WTC11 (cell line): Measurements from ENCODE around the gene MANBA. TPM values are rescaled to one million over a fixed set of nuclear protein-coding genes. Genes with fewer than 3 reads are reported as not detected.

Experiments used
- ATAC-seq: fragments of 200-7000 bp; cut with Tn5 transposase; 2 replicates; pipeline ENCODE4 v1.10.0; 2021; ENCODE audit warnings: mild to moderate bottlenecking, moderate library complexity
- CTCF ChIA-PET: fragments of 300-600 bp; sonication (Branson Sonifier 250); formaldehyde crosslinking; loops from one replicate; lab custom pipeline; 2021; ENCODE audit warnings: antibody characterized with exemption; lab: Charles Lee
- POLR2A ChIA-PET: fragments of 350-600 bp; sonication (Branson Sonifier 250); formaldehyde crosslinking; loops from one replicate; lab custom pipeline; 2021; ENCODE audit warnings: antibody characterized with exemption; lab: Charles Lee
- DNase-seq: peaks from one replicate; pipeline ENCODE4 v3.0.0; 2021; ENCODE audit warnings: low spot score
- H3K27ac Mint-ChIP-seq: 2 replicates; pipeline ENCODE4 v1.8.0; 2021; ENCODE audit warnings: mixed read lengths
- H3K27me3 Mint-ChIP-seq: 2 replicates; pipeline ENCODE4 v1.8.0; 2021; ENCODE audit warnings: low read depth, mild to moderate bottlenecking, moderate library complexity, mixed read lengths
- H3K36me3 Mint-ChIP-seq: 2 replicates; pipeline ENCODE4 v1.8.0; 2021; ENCODE audit warnings: mixed read lengths
- H3K4me1 Mint-ChIP-seq: 2 replicates; pipeline ENCODE4 v1.8.0; 2022; ENCODE audit warnings: mixed read lengths
- H3K4me3 Mint-ChIP-seq: 2 replicates; pipeline ENCODE4 v1.8.0; 2021; ENCODE audit warnings: mild to moderate bottlenecking, moderate library complexity, mixed read lengths
- H3K9me3 Mint-ChIP-seq: 2 replicates; pipeline ENCODE4 v1.8.0; 2021; ENCODE audit warnings: mixed read lengths
- CREM ChIP-seq: sonication (generic); formaldehyde crosslinking; IDR thresholded peaks from 2 replicates; pipeline ENCODE4 v1.8.1; 2022; ENCODE audit warnings: mild to moderate bottlenecking, missing genetic modification reagents, moderate library complexity
- EMX1 ChIP-seq: fragments of 250-450 bp; sonication (Bioruptor Pico); IDR thresholded peaks from 2 replicates; pipeline ENCODE4 v1.8.0; 2021; ENCODE audit warnings: mild to moderate bottlenecking
- ETV6 ChIP-seq: sonication (generic); formaldehyde crosslinking; IDR thresholded peaks from 2 replicates; pipeline ENCODE4 v1.8.1; 2022; ENCODE audit warnings: mild to moderate bottlenecking, missing genetic modification reagents
- FOXK1 ChIP-seq: sonication (generic); formaldehyde crosslinking; IDR thresholded peaks from 2 replicates; pipeline ENCODE4 v1.8.0; 2022; ENCODE audit warnings: mild to moderate bottlenecking, moderate library complexity, missing genetic modification reagents
- HMGA2 ChIP-seq: fragments of 250-450 bp; sonication (Bioruptor Pico); IDR thresholded peaks from 2 replicates; pipeline ENCODE4 v1.4.0; 2021; ENCODE audit warnings: mild to moderate bottlenecking, moderate library complexity
- HMGXB4 ChIP-seq: sonication (generic); formaldehyde crosslinking; IDR thresholded peaks from 2 replicates; pipeline ENCODE4 v1.8.1; 2023; ENCODE audit warnings: mild to moderate bottlenecking, moderate library complexity, missing genetic modification reagents
- MYBL2 ChIP-seq: sonication (generic); formaldehyde crosslinking; IDR thresholded peaks from 2 replicates; pipeline ENCODE4 v1.8.1; 2023; ENCODE audit warnings: mild to moderate bottlenecking, moderate library complexity, missing genetic modification reagents
- NR1H2 ChIP-seq: sonication (generic); formaldehyde crosslinking; IDR thresholded peaks from 2 replicates; pipeline ENCODE4 v1.9.0; 2021; ENCODE audit warnings: mild to moderate bottlenecking, moderate library complexity, missing genetic modification reagents
- RELA ChIP-seq: sonication (generic); formaldehyde crosslinking; IDR thresholded peaks from 2 replicates; pipeline ENCODE4 v1.8.1; 2022; ENCODE audit warnings: missing genetic modification reagents, mild to moderate bottlenecking, borderline replicate concordance
- RORB ChIP-seq: fragments of 250-450 bp; sonication (Bioruptor Pico); IDR thresholded peaks from 2 replicates; pipeline ENCODE4 v1.9.0; 2021; ENCODE audit warnings: mild to moderate bottlenecking
- SMAD3 ChIP-seq: sonication (generic); formaldehyde crosslinking; IDR thresholded peaks from 2 replicates; pipeline ENCODE4 v1.8.0; 2022; ENCODE audit warnings: missing genetic modification reagents, mild to moderate bottlenecking, borderline replicate concordance
- ZNF512 ChIP-seq: sonication (generic); formaldehyde crosslinking; IDR thresholded peaks from 2 replicates; pipeline ENCODE4 v1.8.1; 2022; ENCODE audit warnings: missing genetic modification reagents, borderline replicate concordance
- total RNA-seq: library from RNA; stranded (reverse); gene quantifications from 3 replicates; pipeline ENCODE4 v1.2.3, GENCODE V29; 2021
- TF ChIP-seq, protein P1 (sequence below): sonication (generic); formaldehyde crosslinking; IDR thresholded peaks from 2 replicates; pipeline ENCODE4 v1.8.1; 2022; ENCODE audit warnings: low read depth, missing genetic modification reagents, borderline replicate concordance
- TF ChIP-seq, protein P2 (sequence below): sonication (generic); formaldehyde crosslinking; IDR thresholded peaks from 2 replicates; pipeline ENCODE4 v1.8.1; 2022; ENCODE audit warnings: mild to moderate bottlenecking, missing genetic modification reagents, moderate library complexity, borderline replicate concordance
- TF ChIP-seq, protein P3 (sequence below): sonication (generic); formaldehyde crosslinking; IDR thresholded peaks from 2 replicates; pipeline ENCODE4 v1.8.0; 2023; ENCODE audit warnings: missing genetic modification reagents, mild to moderate bottlenecking, borderline replicate concordance

The MANBA gene
- total RNA-seq, 1 experiment from 2014 or later: 35.1 TPM

- TF ChIP-seq, protein P1, sequence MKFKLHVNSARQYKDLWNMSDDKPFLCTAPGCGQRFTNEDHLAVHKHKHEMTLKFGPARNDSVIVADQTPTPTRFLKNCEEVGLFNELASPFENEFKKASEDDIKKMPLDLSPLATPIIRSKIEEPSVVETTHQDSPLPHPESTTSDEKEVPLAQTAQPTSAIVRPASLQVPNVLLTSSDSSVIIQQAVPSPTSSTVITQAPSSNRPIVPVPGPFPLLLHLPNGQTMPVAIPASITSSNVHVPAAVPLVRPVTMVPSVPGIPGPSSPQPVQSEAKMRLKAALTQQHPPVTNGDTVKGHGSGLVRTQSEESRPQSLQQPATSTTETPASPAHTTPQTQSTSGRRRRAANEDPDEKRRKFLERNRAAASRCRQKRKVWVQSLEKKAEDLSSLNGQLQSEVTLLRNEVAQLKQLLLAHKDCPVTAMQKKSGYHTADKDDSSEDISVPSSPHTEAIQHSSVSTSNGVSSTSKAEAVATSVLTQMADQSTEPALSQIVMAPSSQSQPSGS (CRISPR knock-in tag): no peak
- TF ChIP-seq, protein P2, sequence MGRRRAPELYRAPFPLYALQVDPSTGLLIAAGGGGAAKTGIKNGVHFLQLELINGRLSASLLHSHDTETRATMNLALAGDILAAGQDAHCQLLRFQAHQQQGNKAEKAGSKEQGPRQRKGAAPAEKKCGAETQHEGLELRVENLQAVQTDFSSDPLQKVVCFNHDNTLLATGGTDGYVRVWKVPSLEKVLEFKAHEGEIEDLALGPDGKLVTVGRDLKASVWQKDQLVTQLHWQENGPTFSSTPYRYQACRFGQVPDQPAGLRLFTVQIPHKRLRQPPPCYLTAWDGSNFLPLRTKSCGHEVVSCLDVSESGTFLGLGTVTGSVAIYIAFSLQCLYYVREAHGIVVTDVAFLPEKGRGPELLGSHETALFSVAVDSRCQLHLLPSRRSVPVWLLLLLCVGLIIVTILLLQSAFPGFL (CRISPR knock-in tag): no peak
- TF ChIP-seq RORB (CRISPR knock-in tag) (no peak), RELA (CRISPR knock-in tag) (no peak), FOXK1 (CRISPR knock-in tag) (no peak), ETV6 (CRISPR knock-in tag) (no peak), ZNF512 (CRISPR knock-in tag) (no peak)
- TF ChIP-seq, all 79 proteins: peak for 0
Measured at GRCh38 chr4:102599455-102599854, 161.3 kb downstream of the MANBA start (continued).

DNA sequence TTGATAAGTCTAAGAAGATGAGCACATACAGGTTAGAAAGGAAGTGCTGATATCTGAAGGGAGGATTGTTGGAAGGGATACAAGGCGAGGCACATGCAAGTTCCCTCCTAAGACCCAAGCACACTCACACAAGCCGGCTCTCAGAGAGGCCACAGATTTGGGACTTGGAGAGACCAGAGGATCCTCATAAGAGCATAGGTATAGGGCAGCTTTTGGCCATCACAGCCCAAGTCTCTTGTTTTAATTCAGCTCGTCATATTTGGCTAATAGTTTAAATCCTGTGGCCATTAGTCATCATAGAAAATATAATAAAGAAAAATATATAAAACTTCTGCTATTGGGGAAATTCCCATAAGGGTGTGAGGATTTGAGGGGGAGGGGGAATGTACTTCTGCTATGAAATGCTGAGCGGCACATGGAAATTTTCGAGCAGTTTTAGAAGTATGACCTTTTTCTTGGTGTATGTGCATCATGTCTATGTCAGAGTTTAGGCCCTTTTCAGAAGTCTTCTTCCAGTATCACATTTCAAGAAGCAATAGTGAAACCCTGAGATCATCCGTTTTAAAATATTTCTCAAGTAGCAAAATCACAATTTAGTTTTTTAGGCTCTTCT lies 161.9 kb downstream of the MANBA start:
- H3K27ac Mint-ChIP-seq: no peak overlapping the region
- POLR2A ChIA-PET: no interaction called here
- no peak for DNase-seq
- CTCF ChIA-PET: interaction anchor here (2.1 kb wide), 1 partner anchor 20 kb away, joined by 5 read pairs; no protein-coding TSS in a partner anchor
- H3K27me3 Mint-ChIP-seq: no peaks in the 10 kb centered on the region
- no peak for ATAC-seq
- no peaks in the 10 kb centered on the region for H3K36me3 Mint-ChIP-seq
- no peaks in the 10 kb centered on the region for H3K9me3 Mint-ChIP-seq
- no peak overlapping the region for H3K4me3 Mint-ChIP-seq
- TF ChIP-seq CREM (no peak), SMAD3 (no peak), MYBL2 (CRISPR knock-in tag) (no peak), HMGA2 (CRISPR knock-in tag) (no peak), HMGXB4 (CRISPR knock-in tag) (no peak), NR1H2 (no peak), EMX1 (CRISPR knock-in tag) (no peak), FOXK1 (CRISPR knock-in tag) (no peak)
- TF ChIP-seq, protein P3, sequence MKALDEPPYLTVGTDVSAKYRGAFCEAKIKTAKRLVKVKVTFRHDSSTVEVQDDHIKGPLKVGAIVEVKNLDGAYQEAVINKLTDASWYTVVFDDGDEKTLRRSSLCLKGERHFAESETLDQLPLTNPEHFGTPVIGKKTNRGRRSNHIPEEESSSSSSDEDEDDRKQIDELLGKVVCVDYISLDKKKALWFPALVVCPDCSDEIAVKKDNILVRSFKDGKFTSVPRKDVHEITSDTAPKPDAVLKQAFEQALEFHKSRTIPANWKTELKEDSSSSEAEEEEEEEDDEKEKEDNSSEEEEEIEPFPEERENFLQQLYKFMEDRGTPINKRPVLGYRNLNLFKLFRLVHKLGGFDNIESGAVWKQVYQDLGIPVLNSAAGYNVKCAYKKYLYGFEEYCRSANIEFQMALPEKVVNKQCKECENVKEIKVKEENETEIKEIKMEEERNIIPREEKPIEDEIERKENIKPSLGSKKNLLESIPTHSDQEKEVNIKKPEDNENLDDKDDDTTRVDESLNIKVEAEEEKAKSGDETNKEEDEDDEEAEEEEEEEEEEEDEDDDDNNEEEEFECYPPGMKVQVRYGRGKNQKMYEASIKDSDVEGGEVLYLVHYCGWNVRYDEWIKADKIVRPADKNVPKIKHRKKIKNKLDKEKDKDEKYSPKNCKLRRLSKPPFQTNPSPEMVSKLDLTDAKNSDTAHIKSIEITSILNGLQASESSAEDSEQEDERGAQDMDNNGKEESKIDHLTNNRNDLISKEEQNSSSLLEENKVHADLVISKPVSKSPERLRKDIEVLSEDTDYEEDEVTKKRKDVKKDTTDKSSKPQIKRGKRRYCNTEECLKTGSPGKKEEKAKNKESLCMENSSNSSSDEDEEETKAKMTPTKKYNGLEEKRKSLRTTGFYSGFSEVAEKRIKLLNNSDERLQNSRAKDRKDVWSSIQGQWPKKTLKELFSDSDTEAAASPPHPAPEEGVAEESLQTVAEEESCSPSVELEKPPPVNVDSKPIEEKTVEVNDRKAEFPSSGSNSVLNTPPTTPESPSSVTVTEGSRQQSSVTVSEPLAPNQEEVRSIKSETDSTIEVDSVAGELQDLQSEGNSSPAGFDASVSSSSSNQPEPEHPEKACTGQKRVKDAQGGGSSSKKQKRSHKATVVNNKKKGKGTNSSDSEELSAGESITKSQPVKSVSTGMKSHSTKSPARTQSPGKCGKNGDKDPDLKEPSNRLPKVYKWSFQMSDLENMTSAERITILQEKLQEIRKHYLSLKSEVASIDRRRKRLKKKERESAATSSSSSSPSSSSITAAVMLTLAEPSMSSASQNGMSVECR (CRISPR knock-in tag): no peak
- no peaks in the 10 kb centered on the region for H3K4me1 Mint-ChIP-seq
